HG03097 (cell line): ENCODE data around the gene POLR2H.
A peak's percentile ranks its signal among the peaks of the same experiment; 100 is the strongest.

ENCODE experiments used
- ATAC-seq: cut with Tn5 transposase; IDR thresholded peaks from one replicate; pipeline ENCODE4 v1.9.1; 2021; ENCODE audit not compliant: unreplicated experiment, low FRiP score

The POLR2H gene

GRCh38 chr3:184384856-184385422 lies 23.4 kb downstream of the POLR2H start:
- ATAC-seq = no peak

- ATAC-seq = no peak
These were observed 24.7 kb downstream of the POLR2H start for GRCh38 chr3:184386047-184386806.

GRCh38 chr3:184387174-184387714 lies 25.7 kb downstream of the POLR2H start:
- no peak for ATAC-seq

GRCh38 chr3:184388164-184388935 lies 26.8 kb downstream of the POLR2H start:
- ATAC-seq = no peak

GRCh38 chr3:184388936-184389230 lies 27.4 kb downstream of the POLR2H start:
- ATAC-seq = no peak

GRCh38 chr3:184389384-184389783 lies 27.9 kb downstream of the POLR2H start:
- no peak for ATAC-seq

- ATAC-seq = no peak
These were observed 28.5 kb downstream of the POLR2H start for GRCh38 chr3:184389935-184390528.

GRCh38 chr3:184391266-184391665 lies 29.8 kb downstream of the POLR2H start:
- ATAC-seq = no peak

- no peak for ATAC-seq
These were observed 33.8 kb downstream of the POLR2H start for GRCh38 chr3:184395320-184395660.

- no peak for ATAC-seq
These were observed 37.9 kb downstream of the POLR2H start for GRCh38 chr3:184399410-184399809.

GRCh38 chr3:184405075-184406030 lies 43.8 kb downstream of the POLR2H start:
- ATAC-seq = no peak

- ATAC-seq = no peak
These were observed 47.9 kb downstream of the POLR2H start for GRCh38 chr3:184409331-184409926.

GRCh38 chr3:184409946-184410500 lies 48.5 kb downstream of the POLR2H start:
- ATAC-seq = no peak

GRCh38 chr3:184414418-184415202 lies 53.1 kb downstream of the POLR2H start:
- no peak for ATAC-seq

- no peak for ATAC-seq
These were observed 53.6 kb downstream of the POLR2H start for GRCh38 chr3:184415203-184415490.

GRCh38 chr3:184417619-184418327 lies 56.3 kb downstream of the POLR2H start:
- ATAC-seq = peak; percentile 74
